HepG2 (cell line): ENCODE data around the gene ADAMTS8. TPM values are rescaled to one million over a fixed set of nuclear protein-coding genes. Genes with fewer than 3 reads are reported as not detected.

Experiments used
- ATAC-seq: fragments of 200-7000 bp; cut with Tn5 transposase; 3 replicates; pipeline ENCODE4 v1.9.1; 2020; ENCODE audit warnings: mild to moderate bottlenecking, moderate library complexity
- BruUV-seq: library from RNA; stranded (reverse); fragments of 400-500 nt; replicated peaks from 2 replicates; lab custom pipeline; 2021; lab: Mats Ljungman, UMichigan
- CTCF ChIA-PET: fragments of 300-600 bp; formaldehyde crosslinking; extraction: SDS; loops from one replicate; lab custom pipeline; 2021; ENCODE audit warnings: low total read pairs, inconsistent platforms, low intra/inter-chr PET ratio; lab: Yijun Ruan, JAX
- POLR2A ChIA-PET: fragments of 350-600 bp; sonication (Branson Sonifier 250); formaldehyde crosslinking; loops from one replicate; lab custom pipeline; 2020; ENCODE audit warnings: antibody characterized with exemption, inconsistent platforms; lab: Yijun Ruan, JAX
- DNase-seq: peaks from one replicate; pipeline ENCODE4 v3.0.0-alpha.2; 2015; ENCODE audit warnings: low spot score
- FAIRE-seq: peaks from 3 replicates; lab custom pipeline; 2011; peaks lifted over from hg19 to GRCh38; lab: Jason Lieb, UNC
- H2AFZ ChIP-seq: one replicate; pipeline ENCODE4 v1.6.1; 2011; ENCODE audit warnings: low read length, inconsistent platforms
- H3K27ac ChIP-seq: fragments of 300-600 bp; 3 replicates; pipeline ENCODE4 v1.8.0; 2011; ENCODE audit warnings: mixed run types, mild to moderate bottlenecking, mixed read lengths, low read length, inconsistent platforms; ENCODE audit not compliant: insufficient read depth; ENCODE audit errors: extremely low read length
- H3K27me3 ChIP-seq, 2 experiments: fragments of 200-600 bp in 1 of 2; 2 replicates in 1 of 2; 3 replicates in 1 of 2; pipeline versions ENCODE4 v1.6.0 to v1.8.0; 2011; ENCODE audit warnings: low read length in 2 of 2, mild to moderate bottlenecking in 2 of 2, moderate library complexity in 2 of 2, inconsistent platforms in 1 of 2; ENCODE audit not compliant: insufficient read depth in 2 of 2, control insufficient read depth in 1 of 2
- H3K36me3 ChIP-seq, 2 experiments: fragments of 200-600 bp in 1 of 2; replicated peaks in 1 of 2; 2 replicates in 1 of 2; 3 replicates in 1 of 2; pipeline versions ENCODE4 v1.5.1 to v1.8.0; 2011; ENCODE audit warnings: low read length in 2 of 2, inconsistent platforms in 1 of 2; ENCODE audit not compliant: insufficient read depth in 2 of 2, control insufficient read depth in 1 of 2
- H3K4me1 ChIP-seq: 2 replicates; pipeline ENCODE4 v1.5.1; 2012; ENCODE audit warnings: low read length, inconsistent platforms; ENCODE audit not compliant: insufficient read depth
- H3K4me2 ChIP-seq: 2 replicates; pipeline ENCODE4 v1.6.0; 2011; ENCODE audit warnings: low read depth, low read length, inconsistent platforms
- H3K4me3 ChIP-seq, 3 experiments: fragments of 200-600 bp in 1 of 3; sonication (generic), shearing (Covaris generic) in 1 of 3; replicated peaks in 1 of 3; 2 replicates each; pipeline ENCODE4 v1.5.1; 2011 to 2016; ENCODE audit warnings: low read length in 3 of 3, inconsistent platforms in 2 of 3, low read depth in 2 of 3, mild to moderate bottlenecking in 2 of 3, control low read depth in 1 of 3, mixed read lengths in 1 of 3; ENCODE audit not compliant: insufficient read depth in 1 of 3
- H3K79me2 ChIP-seq: one replicate; pipeline ENCODE4 v1.6.1; 2011; ENCODE audit warnings: low read length, inconsistent platforms; ENCODE audit not compliant: insufficient read depth
- H3K9ac ChIP-seq: 2 replicates; pipeline ENCODE4 v1.6.0; 2011; ENCODE audit warnings: mild to moderate bottlenecking, low read depth, low read length, inconsistent platforms; ENCODE audit not compliant: insufficient read depth
- H3K9me3 ChIP-seq: 2 replicates; pipeline ENCODE4 v1.5.1; 2012; ENCODE audit warnings: mild to moderate bottlenecking, low read length
- H4K20me1 ChIP-seq: 2 replicates; pipeline ENCODE4 v1.6.0; 2011; ENCODE audit warnings: inconsistent platforms, mild to moderate bottlenecking, low read length, moderate library complexity; ENCODE audit not compliant: insufficient read depth
- DMAP1 ChIP-seq: IDR thresholded peaks from 2 replicates; pipeline ENCODE4 v1.6.1; 2016
- GZF1 ChIP-seq: sonication (generic); formaldehyde crosslinking; IDR thresholded peaks from 2 replicates; pipeline ENCODE4 v1.5.1; 2020; ENCODE audit warnings: mild to moderate bottlenecking, missing genetic modification reagents
- PAWR ChIP-seq: sonication (generic); formaldehyde crosslinking; IDR thresholded peaks from 2 replicates; pipeline ENCODE4 v1.4.0; 2020; ENCODE audit warnings: missing genetic modification reagents, mild to moderate bottlenecking, borderline replicate concordance
- SPEN ChIP-seq: sonication (generic); formaldehyde crosslinking; IDR thresholded peaks from 2 replicates; pipeline ENCODE4 v1.5.1; 2020; ENCODE audit warnings: low read depth, mild to moderate bottlenecking, missing genetic modification reagents
- ZNF7 ChIP-seq: IDR thresholded peaks from 2 replicates; pipeline ENCODE4 v1.6.1; 2016; ENCODE audit warnings: missing biosample characterization, missing genetic modification reagents
- WGBS: methylation state at CpG from one replicate; pipeline ENCODE4 v1.1.6; 2017; ENCODE audit warnings: low lambda C conversion rate; 5-methylcytosine and 5-hydroxymethylcytosine counted together
- in situ Hi-C: cut with HindIII; loops from 2 replicates; pipeline ENCODE4 v1.10.0; 2017; ENCODE audit warnings: low pct_unique_long_range_greater_than_20kb; ENCODE audit not compliant: extremely low pct_ligation_motif_present
- intact Hi-C: fragments of 100-400 bp; cut with micrococcal nuclease; formaldehyde crosslinking; loops from one replicate; pipeline ENCODE4 v1.10.0; 2022; ENCODE audit not compliant: unreplicated experiment
- polyA plus RNA-seq, 8 experiments: library from polyadenylated mRNA; depleted of rRNA in 3 of 8; stranded (reverse) in 7 of 8; unstranded in 1 of 8; fragments of >200 nt; fragmentation: Illumina TruSeq in 4 of 8; extraction: Trizol in 4 of 8; gene quantifications; 2 replicates each; pipeline versions ENCODE4 v1.2.1 to v1.2.3, GENCODE V29; 2011 to 2016; ENCODE audit warnings: low read depth in 4 of 8, missing spikeins in 1 of 8, mixed read lengths in 1 of 8; ENCODE audit not compliant: insufficient read depth in 1 of 8
- total RNA-seq, 5 experiments: library from RNA; depleted of rRNA; stranded (reverse); fragments of >200 nt; fragmentation: Illumina TruSeq; extraction: Trizol; gene quantifications; 2 replicates each; pipeline ENCODE4 v1.2.3, GENCODE V29; 2016; ENCODE audit warnings: low read depth in 1 of 5
- TF ChIP-seq, protein P1 (sequence below): sonication (generic); formaldehyde crosslinking; IDR thresholded peaks from 2 replicates; pipeline ENCODE4 v1.5.1; 2020; ENCODE audit warnings: missing genetic modification reagents, mild to moderate bottlenecking, borderline replicate concordance
- TF ChIP-seq, protein P2 (sequence below): sonication (generic); formaldehyde crosslinking; IDR thresholded peaks from 2 replicates; pipeline ENCODE4 v1.5.0; 2020; ENCODE audit warnings: missing genetic modification reagents, mild to moderate bottlenecking, borderline replicate concordance
- TF ChIP-seq, protein P3 (sequence below): sonication (generic); formaldehyde crosslinking; conservative IDR thresholded peaks from 2 replicates; pipeline ENCODE4 v1.8.0; 2022; ENCODE audit warnings: low read depth, missing genetic modification reagents
- TF ChIP-seq, protein P4 (sequence below): sonication (generic); formaldehyde crosslinking; IDR thresholded peaks from 2 replicates; pipeline ENCODE4 v1.4.0; 2020; ENCODE audit warnings: mild to moderate bottlenecking, missing genetic modification reagents

The ADAMTS8 gene
- total and polyA plus RNA-seq, 2 of the 13 experiments (the other 11 are each of a cell fraction or from before 2014, with no cell fraction given), result not detected

DNA sequence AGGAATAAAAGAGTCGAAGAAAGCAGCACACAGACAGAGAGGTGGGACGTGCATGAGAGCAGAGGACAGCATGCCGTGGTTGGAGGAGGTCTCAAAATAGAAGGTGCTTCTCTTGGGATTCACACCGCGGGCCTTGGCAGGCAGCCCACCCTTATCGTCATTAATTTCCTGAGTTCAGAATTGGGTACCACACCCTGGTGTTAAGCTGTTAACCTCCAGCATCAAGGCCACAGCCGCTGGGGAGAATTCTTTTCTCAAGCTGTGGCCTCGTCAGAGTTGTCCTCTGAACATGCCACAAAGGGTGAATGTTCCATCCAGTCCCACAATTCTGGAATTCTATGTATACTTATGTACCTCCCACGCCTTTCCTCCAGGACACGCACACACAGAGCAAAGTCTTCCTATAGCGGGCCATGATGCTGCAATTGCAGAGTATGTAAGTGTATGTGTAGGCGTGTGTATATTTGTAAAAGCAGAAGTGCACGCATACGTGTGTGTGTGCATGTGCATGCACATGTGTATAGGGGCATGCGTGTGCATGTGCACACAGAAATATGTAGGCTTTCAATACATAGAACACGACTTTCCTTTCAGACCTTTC, 39.0 kb downstream of the ADAMTS8 start:
- Histone ChIP-seq H3K36me3 (no peaks in the 10 kb centered on the region), H3K27me3 (peaks cover 0 to 4% of the 10 kb centered on the region in 2 experiments; a peak in 1 of 5 replicates), H3K27ac (no peak overlapping the region), H3K9me3 (no peaks in the 10 kb centered on the region), H3K9ac (no peak overlapping the region), H3K4me3 (no peak overlapping the region), H3K4me1 (peaks cover 26% of the 10 kb centered on the region)
- CTCF ChIA-PET, result no interaction called here
- no TSS peak for BruUV-seq
- DNase-seq (no peak), FAIRE-seq (no peak), ATAC-seq (peak; percentile 26)
- in situ Hi-C loops (no loop called here), intact Hi-C loops (no loop called here)
- POLR2A ChIA-PET, result no interaction called here
- WGBS, result 62% methylated on average over 14 of the region's 16 CpGs
- TF ChIP-seq GZF1 (CRISPR knock-in tag) (no peak), DMAP1 (CRISPR knock-in tag) (no peak), PAWR (CRISPR knock-in tag) (no peak), SPEN (CRISPR knock-in tag) (no peak)
- TF ChIP-seq, all 625 proteins: peak for 0
- no peak overlapping the region for H2AFZ ChIP-seq
- H3K4me2 ChIP-seq, result peak overlapping the region; percentile 46
- H3K79me2 ChIP-seq, result no peaks in the 10 kb centered on the region
- no peaks in the 10 kb centered on the region for H4K20me1 ChIP-seq

DNA sequence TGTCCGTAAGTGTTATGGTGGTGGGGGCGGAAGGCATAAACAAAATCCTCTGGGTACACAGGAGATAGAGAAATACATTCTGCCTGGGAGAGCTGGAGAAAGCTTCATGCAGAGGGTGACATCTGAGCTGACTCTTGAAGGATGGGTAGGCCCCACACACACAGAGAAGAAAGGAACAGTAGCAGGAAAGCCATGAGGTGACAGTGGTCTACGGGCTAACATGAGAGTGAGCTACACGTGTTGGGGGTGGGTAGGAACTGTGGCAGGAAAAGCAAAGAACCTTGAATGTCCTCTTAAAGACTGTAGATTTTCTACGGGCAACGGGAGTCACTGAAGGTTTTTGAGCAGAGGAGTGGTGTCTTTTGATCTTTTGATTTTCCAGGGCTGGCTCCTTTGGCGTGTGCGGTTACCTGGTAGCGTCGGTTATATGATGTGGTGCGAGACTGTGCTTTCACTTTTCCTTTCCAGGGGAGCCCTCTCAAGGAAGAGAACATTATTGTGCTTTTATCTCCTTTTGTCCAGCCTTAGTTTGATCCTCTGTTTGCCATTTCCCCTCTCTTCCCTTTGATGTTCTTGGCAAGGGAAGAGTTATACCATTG, 39.7 kb downstream of the ADAMTS8 start:
- Histone ChIP-seq H3K79me2 (no peaks in the 10 kb centered on the region), H3K4me2 (no peak overlapping the region), H4K20me1 (no peaks in the 10 kb centered on the region), H3K27ac (no peak overlapping the region), H3K9me3 (no peaks in the 10 kb centered on the region), H3K4me1 (peaks cover 29% of the 10 kb centered on the region), H3K9ac (no peak overlapping the region), H3K4me3 (no peak overlapping the region), H2AFZ (no peak overlapping the region), H3K36me3 (no peaks in the 10 kb centered on the region), H3K27me3 (peaks cover 0 to 4% of the 10 kb centered on the region in 2 experiments; a peak in 1 of 5 replicates)
- DNase-seq (no peak), ATAC-seq (no peak), FAIRE-seq (no peak)
- CTCF ChIA-PET, result no interaction called here
- 60% methylated on average over 11 of the region's 11 CpGs for WGBS
- no TSS peak for BruUV-seq
- intact Hi-C loops, result no loop called here
- POLR2A ChIA-PET, result no interaction called here
- in situ Hi-C loops, result no loop called here
- TF ChIP-seq, protein P1, sequence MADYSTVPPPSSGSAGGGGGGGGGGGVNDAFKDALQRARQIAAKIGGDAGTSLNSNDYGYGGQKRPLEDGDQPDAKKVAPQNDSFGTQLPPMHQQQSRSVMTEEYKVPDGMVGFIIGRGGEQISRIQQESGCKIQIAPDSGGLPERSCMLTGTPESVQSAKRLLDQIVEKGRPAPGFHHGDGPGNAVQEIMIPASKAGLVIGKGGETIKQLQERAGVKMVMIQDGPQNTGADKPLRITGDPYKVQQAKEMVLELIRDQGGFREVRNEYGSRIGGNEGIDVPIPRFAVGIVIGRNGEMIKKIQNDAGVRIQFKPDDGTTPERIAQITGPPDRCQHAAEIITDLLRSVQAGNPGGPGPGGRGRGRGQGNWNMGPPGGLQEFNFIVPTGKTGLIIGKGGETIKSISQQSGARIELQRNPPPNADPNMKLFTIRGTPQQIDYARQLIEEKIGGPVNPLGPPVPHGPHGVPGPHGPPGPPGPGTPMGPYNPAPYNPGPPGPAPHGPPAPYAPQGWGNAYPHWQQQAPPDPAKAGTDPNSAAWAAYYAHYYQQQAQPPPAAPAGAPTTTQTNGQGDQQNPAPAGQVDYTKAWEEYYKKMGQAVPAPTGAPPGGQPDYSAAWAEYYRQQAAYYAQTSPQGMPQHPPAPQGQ (CRISPR knock-in tag), result no peak
- TF ChIP-seq, protein P2, sequence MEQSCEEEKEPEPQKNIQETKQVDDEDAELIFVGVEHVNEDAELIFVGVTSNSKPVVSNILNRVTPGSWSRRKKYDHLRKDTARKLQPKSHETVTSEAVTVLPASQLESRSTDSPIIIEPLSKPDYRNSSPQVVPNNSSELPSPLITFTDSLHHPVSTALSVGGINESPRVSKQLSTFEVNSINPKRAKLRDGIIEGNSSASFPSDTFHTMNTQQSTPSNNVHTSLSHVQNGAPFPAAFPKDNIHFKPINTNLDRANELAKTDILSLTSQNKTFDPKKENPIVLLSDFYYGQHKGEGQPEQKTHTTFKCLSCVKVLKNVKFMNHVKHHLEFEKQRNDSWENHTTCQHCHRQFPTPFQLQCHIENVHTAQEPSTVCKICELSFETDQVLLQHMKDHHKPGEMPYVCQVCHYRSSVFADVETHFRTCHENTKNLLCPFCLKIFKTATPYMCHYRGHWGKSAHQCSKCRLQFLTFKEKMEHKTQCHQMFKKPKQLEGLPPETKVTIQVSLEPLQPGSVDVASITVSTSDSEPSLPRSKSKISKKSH (CRISPR knock-in tag), result no peak
- no peak for TF ChIP-seq ZNF7 (CRISPR knock-in tag)
- TF ChIP-seq, protein P3, sequence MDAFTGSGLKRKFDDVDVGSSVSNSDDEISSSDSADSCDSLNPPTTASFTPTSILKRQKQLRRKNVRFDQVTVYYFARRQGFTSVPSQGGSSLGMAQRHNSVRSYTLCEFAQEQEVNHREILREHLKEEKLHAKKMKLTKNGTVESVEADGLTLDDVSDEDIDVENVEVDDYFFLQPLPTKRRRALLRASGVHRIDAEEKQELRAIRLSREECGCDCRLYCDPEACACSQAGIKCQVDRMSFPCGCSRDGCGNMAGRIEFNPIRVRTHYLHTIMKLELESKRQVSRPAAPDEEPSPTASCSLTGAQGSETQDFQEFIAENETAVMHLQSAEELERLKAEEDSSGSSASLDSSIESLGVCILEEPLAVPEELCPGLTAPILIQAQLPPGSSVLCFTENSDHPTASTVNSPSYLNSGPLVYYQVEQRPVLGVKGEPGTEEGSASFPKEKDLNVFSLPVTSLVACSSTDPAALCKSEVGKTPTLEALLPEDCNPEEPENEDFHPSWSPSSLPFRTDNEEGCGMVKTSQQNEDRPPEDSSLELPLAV (CRISPR knock-in tag), result no peak
- TF ChIP-seq, protein P4, sequence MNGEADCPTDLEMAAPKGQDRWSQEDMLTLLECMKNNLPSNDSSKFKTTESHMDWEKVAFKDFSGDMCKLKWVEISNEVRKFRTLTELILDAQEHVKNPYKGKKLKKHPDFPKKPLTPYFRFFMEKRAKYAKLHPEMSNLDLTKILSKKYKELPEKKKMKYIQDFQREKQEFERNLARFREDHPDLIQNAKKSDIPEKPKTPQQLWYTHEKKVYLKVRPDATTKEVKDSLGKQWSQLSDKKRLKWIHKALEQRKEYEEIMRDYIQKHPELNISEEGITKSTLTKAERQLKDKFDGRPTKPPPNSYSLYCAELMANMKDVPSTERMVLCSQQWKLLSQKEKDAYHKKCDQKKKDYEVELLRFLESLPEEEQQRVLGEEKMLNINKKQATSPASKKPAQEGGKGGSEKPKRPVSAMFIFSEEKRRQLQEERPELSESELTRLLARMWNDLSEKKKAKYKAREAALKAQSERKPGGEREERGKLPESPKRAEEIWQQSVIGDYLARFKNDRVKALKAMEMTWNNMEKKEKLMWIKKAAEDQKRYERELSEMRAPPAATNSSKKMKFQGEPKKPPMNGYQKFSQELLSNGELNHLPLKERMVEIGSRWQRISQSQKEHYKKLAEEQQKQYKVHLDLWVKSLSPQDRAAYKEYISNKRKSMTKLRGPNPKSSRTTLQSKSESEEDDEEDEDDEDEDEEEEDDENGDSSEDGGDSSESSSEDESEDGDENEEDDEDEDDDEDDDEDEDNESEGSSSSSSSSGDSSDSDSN, result no peak
